T-helper 1 cell treated with Interleukin-12 subunit alpha and Interleukin-12 subunit beta and Interleukin-4 antibody, amounts not matched to agents 30 μg/mL and 1 μg/mL, for 36 hours (primary cell): ENCODE results near the gene WDFY1.
A peak's percentile ranks its signal among the peaks of the same experiment; 100 is the strongest.
"Not testable (repeated sequence)": the region's sequence is repeated elsewhere in the genome, so short reads cannot be mapped to it uniquely, and the experiment has no call there.

Experiments
- H3K27ac Mint-ChIP-seq: one replicate; pipeline ENCODE4 v1.8.0; 2021; ENCODE audit warnings: mild to moderate bottlenecking, mixed read lengths
- H3K27me3 Mint-ChIP-seq: one replicate; pipeline ENCODE4 v1.8.0; 2021; ENCODE audit warnings: low read depth, mixed read lengths
- H3K36me3 Mint-ChIP-seq: one replicate; pipeline ENCODE4 v1.8.0; 2021; ENCODE audit warnings: low read depth, mixed read lengths
- H3K4me1 Mint-ChIP-seq: one replicate; pipeline ENCODE4 v1.8.0; 2021; ENCODE audit warnings: low read depth, mixed read lengths
- H3K4me3 Mint-ChIP-seq: one replicate; pipeline ENCODE4 v1.8.0; 2021; ENCODE audit warnings: mild to moderate bottlenecking, moderate library complexity, mixed read lengths
- H3K9me3 Mint-ChIP-seq: one replicate; pipeline ENCODE4 v1.8.0; 2021; ENCODE audit warnings: mixed read lengths

The WDFY1 gene

DNA sequence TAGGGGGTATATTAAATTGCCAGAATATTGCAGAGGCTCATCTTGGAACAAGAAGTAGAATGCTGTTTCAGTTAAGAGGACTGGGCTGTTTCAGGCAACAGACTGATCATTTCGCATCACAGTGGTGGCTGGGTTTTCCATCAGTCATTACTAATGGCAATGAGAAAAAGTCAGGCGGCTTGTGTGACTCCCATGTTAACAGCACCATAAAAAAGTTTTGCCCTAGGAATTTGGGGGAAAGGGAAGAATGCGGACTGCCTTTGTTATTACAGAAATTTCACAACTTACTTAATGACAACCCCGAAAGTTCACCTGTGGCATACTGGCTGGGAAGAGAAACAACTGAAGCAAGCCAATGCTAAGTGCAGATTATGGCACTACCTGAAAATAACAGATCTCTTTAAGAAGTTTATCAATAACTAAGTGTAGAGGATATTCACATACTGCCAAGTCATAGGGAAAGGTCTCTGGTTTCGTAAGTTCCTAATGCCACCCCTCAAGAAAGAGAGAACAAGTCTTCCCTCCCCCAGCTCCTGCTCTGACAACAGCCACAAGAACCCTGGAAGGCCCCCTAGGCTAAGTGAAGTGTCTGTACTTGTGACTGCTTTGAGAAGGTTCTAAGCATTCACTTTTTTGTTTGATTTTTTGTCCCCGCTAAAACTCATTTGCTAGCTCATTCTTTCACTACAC, 67.3 kb downstream of the WDFY1 start:
- no peaks in the 10 kb centered on the region for H3K9me3 Mint-ChIP-seq
- no peaks in the 10 kb centered on the region for H3K27me3 Mint-ChIP-seq
- H3K4me3 Mint-ChIP-seq: no peak overlapping the region
- peaks cover 42% of the 10 kb centered on the region for H3K36me3 Mint-ChIP-seq
- peaks cover 6% of the 10 kb centered on the region for H3K4me1 Mint-ChIP-seq
- H3K27ac Mint-ChIP-seq: no peak overlapping the region

- Mint-ChIP-seq H3K27ac (no peak overlapping the region), H3K36me3 (peaks cover 43% of the 10 kb centered on the region)
Observed at GRCh38 chr2:223873672-223874071, 71.5 kb downstream of the WDFY1 start.

GRCh38 chr2:223872772-223873171, 72.4 kb downstream of the WDFY1 start:
- peaks cover 35% of the 10 kb centered on the region for H3K36me3 Mint-ChIP-seq
- not testable (repeated sequence) for H3K4me1 Mint-ChIP-seq, H3K27ac Mint-ChIP-seq, H3K27me3 Mint-ChIP-seq, H3K4me3 Mint-ChIP-seq, H3K9me3 Mint-ChIP-seq

More at GRCh38 chr2:223873672-223874071, 71.5 kb downstream of the WDFY1 start:
- Mint-ChIP-seq H3K9me3 (no peaks in the 10 kb centered on the region), H3K27me3 (no peaks in the 10 kb centered on the region), H3K4me1 (no peaks in the 10 kb centered on the region), H3K4me3 (no peak overlapping the region)

GRCh38 chr2:223871661-223872060, 73.5 kb downstream of the WDFY1 start:
- not testable (repeated sequence) for H3K9me3 Mint-ChIP-seq, H3K4me1 Mint-ChIP-seq, H3K27me3 Mint-ChIP-seq, H3K27ac Mint-ChIP-seq, H3K4me3 Mint-ChIP-seq
- peaks cover 29% of the 10 kb centered on the region for H3K36me3 Mint-ChIP-seq

DNA sequence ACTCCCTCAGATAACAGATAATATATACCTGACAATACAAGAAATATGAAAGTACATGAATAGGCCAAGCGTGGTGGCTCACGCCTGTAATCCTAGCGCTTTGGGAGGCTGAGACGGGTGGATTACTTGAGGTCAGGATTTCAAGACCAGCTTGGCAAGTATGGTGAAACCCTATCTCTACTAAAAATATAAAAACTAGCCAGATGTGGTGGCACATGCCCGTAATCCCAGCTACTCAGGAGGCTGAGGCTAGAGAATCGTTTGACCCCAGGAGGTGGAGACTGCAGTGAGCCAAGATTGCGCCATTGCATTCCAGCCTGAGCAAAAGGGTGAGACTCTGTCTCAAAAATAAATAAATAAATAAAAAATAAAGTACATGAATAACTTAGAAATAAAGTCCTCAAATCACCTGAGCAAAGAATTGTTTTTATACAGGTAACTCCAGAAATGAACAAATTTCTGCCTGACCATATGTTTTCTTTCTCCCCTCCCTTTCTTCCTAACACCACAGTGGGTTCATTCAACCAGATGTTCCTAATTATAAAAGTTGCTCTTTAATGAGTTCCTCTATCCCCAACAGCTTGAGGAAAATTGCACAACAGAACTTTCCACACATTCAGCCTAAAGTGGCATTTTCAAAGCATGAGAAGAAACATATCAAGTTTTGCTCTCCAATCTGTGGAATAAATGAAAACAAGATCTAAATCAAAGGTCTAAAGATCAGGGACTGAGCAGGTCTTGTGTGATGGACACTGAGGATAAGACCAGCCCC, 74.1 kb downstream of the WDFY1 start:
- Mint-ChIP-seq H3K4me3 (no peak overlapping the region), H3K27ac (no peak overlapping the region), H3K27me3 (no peaks in the 10 kb centered on the region), H3K4me1 (peaks cover 6% of the 10 kb centered on the region), H3K36me3 (peaks cover 27% of the 10 kb centered on the region), H3K9me3 (no peaks in the 10 kb centered on the region)

GRCh38 chr2:223868005-223868404, 77.1 kb downstream of the WDFY1 start:
- H3K36me3 Mint-ChIP-seq: peaks cover 20% of the 10 kb centered on the region
- H3K4me3 Mint-ChIP-seq: no peak overlapping the region
- no peaks in the 10 kb centered on the region for H3K27me3 Mint-ChIP-seq
- no peaks in the 10 kb centered on the region for H3K9me3 Mint-ChIP-seq
- H3K27ac Mint-ChIP-seq: no peak overlapping the region
- peaks cover 17% of the 10 kb centered on the region for H3K4me1 Mint-ChIP-seq

- H3K36me3 Mint-ChIP-seq: peaks cover 19% of the 10 kb centered on the region
- H3K27ac Mint-ChIP-seq: peak overlapping the region; percentile 69
- peaks cover 19% of the 10 kb centered on the region for H3K4me1 Mint-ChIP-seq
- H3K27me3 Mint-ChIP-seq: no peaks in the 10 kb centered on the region
- H3K9me3 Mint-ChIP-seq: no peaks in the 10 kb centered on the region
- H3K4me3 Mint-ChIP-seq: no peak overlapping the region
Observed at GRCh38 chr2:223865907-223866508, 79.1 kb downstream of the WDFY1 start.

GRCh38 chr2:223865124-223865523, 80.0 kb downstream of the WDFY1 start:
- Mint-ChIP-seq H3K4me1 (peaks cover 19% of the 10 kb centered on the region), H3K4me3 (peak overlapping the region; percentile 43), H3K9me3 (no peaks in the 10 kb centered on the region), H3K27me3 (no peaks in the 10 kb centered on the region), H3K36me3 (peaks cover 15% of the 10 kb centered on the region), H3K27ac (peak overlapping the region; percentile 77)

DNA sequence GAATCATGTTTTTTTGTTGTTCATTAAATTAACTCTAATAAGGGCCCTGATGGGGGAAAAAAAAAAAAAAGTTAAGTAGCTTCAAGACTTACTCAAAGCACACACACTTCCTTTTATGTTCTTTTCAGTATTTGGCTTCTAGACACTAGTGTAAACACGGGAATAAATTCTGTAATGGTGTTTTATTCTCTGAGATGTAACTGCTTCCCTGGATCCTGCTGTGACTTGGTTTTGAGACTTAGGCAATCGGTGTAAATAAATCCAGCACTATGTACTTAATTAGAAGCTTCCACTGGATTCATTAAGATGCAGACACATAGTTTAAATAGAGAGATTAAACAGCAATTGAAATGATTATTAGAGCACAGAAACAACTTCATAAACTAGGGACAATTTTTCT, 81.6 kb downstream of the WDFY1 start:
- no peak overlapping the region for H3K27ac Mint-ChIP-seq
- H3K36me3 Mint-ChIP-seq: peaks cover 10% of the 10 kb centered on the region
- H3K27me3 Mint-ChIP-seq: no peaks in the 10 kb centered on the region
- peaks cover 19% of the 10 kb centered on the region for H3K4me1 Mint-ChIP-seq
- H3K9me3 Mint-ChIP-seq: no peaks in the 10 kb centered on the region
- no peak overlapping the region for H3K4me3 Mint-ChIP-seq

- H3K9me3 Mint-ChIP-seq: no peaks in the 10 kb centered on the region
- H3K27me3 Mint-ChIP-seq: no peaks in the 10 kb centered on the region
- H3K27ac Mint-ChIP-seq: no peak overlapping the region
- H3K4me3 Mint-ChIP-seq: no peak overlapping the region
- peaks cover 10% of the 10 kb centered on the region for H3K36me3 Mint-ChIP-seq
- peaks cover 14% of the 10 kb centered on the region for H3K4me1 Mint-ChIP-seq
Observed at GRCh38 chr2:223860809-223861738, 84.1 kb downstream of the WDFY1 start.

DNA sequence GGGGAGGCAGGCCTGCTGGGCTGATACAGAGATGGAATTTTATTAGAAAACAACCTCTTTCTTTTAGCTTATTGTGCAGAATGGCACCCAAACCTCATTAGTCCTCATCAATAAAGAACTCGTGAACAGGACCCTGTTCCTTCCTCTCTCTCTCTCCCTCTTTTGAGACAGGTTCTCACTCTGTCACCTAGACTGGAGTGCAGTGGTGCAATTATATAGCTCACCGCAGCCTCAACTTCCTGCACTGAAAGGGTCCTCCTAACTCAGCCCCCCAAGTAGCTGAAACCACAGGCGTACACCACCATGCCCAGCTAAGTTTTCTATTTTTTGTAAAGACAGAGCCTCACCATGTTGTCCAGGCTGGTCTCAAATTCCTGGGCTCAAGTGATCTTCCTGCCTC, 86.1 kb downstream of the WDFY1 start:
- Mint-ChIP-seq H3K27ac (no peak overlapping the region), H3K9me3 (no peaks in the 10 kb centered on the region), H3K4me3 (no peak overlapping the region), H3K36me3 (peaks cover 12% of the 10 kb centered on the region), H3K27me3 (no peaks in the 10 kb centered on the region), H3K4me1 (peaks cover 5% of the 10 kb centered on the region)

DNA sequence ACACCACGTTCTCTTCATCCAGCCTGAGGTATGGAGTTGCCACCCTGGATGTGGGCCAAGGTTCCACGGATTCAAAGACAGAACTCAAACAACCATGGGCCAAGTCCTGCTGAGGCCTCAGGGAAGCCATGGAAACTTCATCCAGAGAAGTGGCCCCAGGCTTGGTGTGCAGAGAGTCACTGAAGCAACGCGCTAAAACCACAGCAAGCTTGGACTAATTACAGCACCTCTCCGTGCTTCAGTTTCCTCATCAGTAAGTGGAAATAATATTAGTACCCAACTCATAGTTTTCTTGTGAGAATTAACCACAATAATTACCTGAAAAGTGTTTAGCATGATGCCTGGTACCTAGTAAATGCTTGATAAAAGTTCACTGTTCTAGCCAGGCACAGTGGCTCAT, 88.6 kb downstream of the WDFY1 start:
- H3K9me3 Mint-ChIP-seq: no peaks in the 10 kb centered on the region
- peaks cover 17% of the 10 kb centered on the region for H3K36me3 Mint-ChIP-seq
- no peak overlapping the region for H3K4me3 Mint-ChIP-seq
- H3K27me3 Mint-ChIP-seq: no peaks in the 10 kb centered on the region
- H3K27ac Mint-ChIP-seq: no peak overlapping the region
- H3K4me1 Mint-ChIP-seq: peaks cover 7% of the 10 kb centered on the region

- Mint-ChIP-seq H3K36me3 (peaks cover 19% of the 10 kb centered on the region), H3K4me1 (peaks cover 10% of the 10 kb centered on the region), H3K27ac (no peak overlapping the region), H3K9me3 (peaks cover 5% of the 10 kb centered on the region), H3K27me3 (no peaks in the 10 kb centered on the region), H3K4me3 (no peak overlapping the region)
Observed at GRCh38 chr2:223856021-223856420, 89.1 kb downstream of the WDFY1 start.

DNA sequence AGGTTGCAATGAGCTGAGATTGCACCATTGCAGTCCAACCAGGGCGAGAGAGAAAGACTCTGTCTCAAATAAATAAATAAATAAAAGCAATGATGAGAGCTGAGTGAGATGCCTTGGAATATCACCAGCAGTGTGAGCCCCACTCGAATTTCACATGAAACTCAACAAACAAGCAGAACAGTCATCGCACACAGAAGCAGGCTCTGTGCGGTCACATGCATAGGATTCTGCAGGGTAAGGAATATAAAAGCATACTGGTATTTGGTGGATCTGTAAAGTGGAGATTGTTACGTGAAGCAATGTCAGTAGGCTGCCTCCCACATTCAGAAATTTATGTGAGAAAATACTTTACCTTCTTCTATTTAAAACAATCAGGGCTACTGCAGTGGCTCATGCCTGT, 89.7 kb downstream of the WDFY1 start:
- Mint-ChIP-seq H3K36me3 (peaks cover 23% of the 10 kb centered on the region), H3K27ac (no peak overlapping the region), H3K27me3 (no peaks in the 10 kb centered on the region), H3K9me3 (peaks cover 11% of the 10 kb centered on the region), H3K4me1 (peaks cover 14% of the 10 kb centered on the region), H3K4me3 (no peak overlapping the region)
